Eye (tissue), 1 donor: Measurements from ENCODE around the gene DUSP3.

Experiments
- DNase-seq: peaks from one replicate; pipeline ENCODE4 v3.0.0-alpha.2; 2015

The DUSP3 gene

GRCh38 chr17:43778337-43779144, at the start of gene DUSP3:
Gene DUSP3, minus strand, starts transcription at chr17:43778977. Its CDS starts 53 bp downstream, at chr17:43778924.
- peak; percentile 96 for DNase-seq

GRCh38 chr17:43827596-43827995, 48.8 kb upstream of the DUSP3 start:
- no peak for DNase-seq

- no peak for DNase-seq
These were observed 47.4 kb upstream of the DUSP3 start for GRCh38 chr17:43826206-43826605.

GRCh38 chr17:43825567-43825966, 46.8 kb upstream of the DUSP3 start:
- DNase-seq = no peak

GRCh38 chr17:43823350-43824084, 44.7 kb upstream of the DUSP3 start:
- no peak for DNase-seq

- DNase-seq = no peak
These were observed 43.9 kb upstream of the DUSP3 start for GRCh38 chr17:43822570-43823190.

GRCh38 chr17:43820759-43821158, 42.0 kb upstream of the DUSP3 start:
- no peak for DNase-seq

- no peak for DNase-seq
These were observed 40.2 kb upstream of the DUSP3 start for GRCh38 chr17:43818966-43819365.

- no peak for DNase-seq
These were observed 39.0 kb upstream of the DUSP3 start for GRCh38 chr17:43817826-43818225.

GRCh38 chr17:43816336-43817320, 37.9 kb upstream of the DUSP3 start:
- DNase-seq = peak; percentile 29

GRCh38 chr17:43814714-43815113, 35.9 kb upstream of the DUSP3 start:
- DNase-seq = no peak

- DNase-seq = no peak
These were observed 35.2 kb upstream of the DUSP3 start for GRCh38 chr17:43814026-43814425.

GRCh38 chr17:43813386-43813785, 34.6 kb upstream of the DUSP3 start:
- DNase-seq = no peak

GRCh38 chr17:43812396-43813265, 33.9 kb upstream of the DUSP3 start:
- no peak for DNase-seq

- DNase-seq = no peak
These were observed 32.0 kb upstream of the DUSP3 start for GRCh38 chr17:43810823-43811222.

GRCh38 chr17:43810226-43810715, 31.5 kb upstream of the DUSP3 start:
- DNase-seq = no peak

GRCh38 chr17:43809121-43809520, 30.3 kb upstream of the DUSP3 start:
- DNase-seq = no peak

- no peak for DNase-seq
These were observed 29.3 kb upstream of the DUSP3 start for GRCh38 chr17:43808076-43808475.

- DNase-seq = no peak
These were observed 26.3 kb upstream of the DUSP3 start for GRCh38 chr17:43805117-43805516.

- DNase-seq = no peak
These were observed 25.0 kb upstream of the DUSP3 start for GRCh38 chr17:43803758-43804157.

GRCh38 chr17:43801844-43802243, 23.1 kb upstream of the DUSP3 start:
- no peak for DNase-seq
